SK-N-SH (cell line): ENCODE results near the gene JOSD2. TPM values are rescaled to one million over a fixed set of nuclear protein-coding genes. Genes with fewer than 3 reads are reported as not detected.

Source experiments
- CTCF ChIA-PET: fragments of 300-600, 350-600 bp; formaldehyde crosslinking; extraction: SDS; loops from one replicate; lab custom pipeline; 2021; lab: Yijun Ruan, JAX
- POLR2A ChIA-PET: fragments of 350-600 bp; sonication (Branson Sonifier 250); formaldehyde crosslinking; extraction: SDS; loops from one replicate; lab custom pipeline; 2020; ENCODE audit warnings: antibody characterized with exemption, inconsistent platforms; lab: Yijun Ruan, JAX
- DNase-seq: peaks from one replicate; pipeline ENCODE4 v3.0.0; 2012
- H2AFZ ChIP-seq: fragments of 200-600 bp; sonication (generic); 2 replicates; pipeline ENCODE4 v1.8.1; 2016; ENCODE audit warnings: antibody characterized with exemption, mild to moderate bottlenecking, low read depth
- H3F3A ChIP-seq: fragments of 200-600 bp; sonication (generic); replicated peaks from 2 replicates; pipeline ENCODE3; 2016; ENCODE audit warnings: antibody characterized with exemption, mild to moderate bottlenecking; ENCODE audit not compliant: insufficient read depth
- H3K27ac ChIP-seq, 2 experiments: fragments of 200-500 bp in 1 of 2; fragments of 200-600 bp in 1 of 2; sonication (Bioruptor generic) in 1 of 2; sonication (generic), shearing (Covaris generic) in 1 of 2; 2 replicates each; pipeline versions ENCODE4 v1.5.1 to v1.6.1; 2014 to 2016; ENCODE audit warnings: low read depth in 2 of 2, inconsistent platforms in 1 of 2, low read length in 1 of 2, mild to moderate bottlenecking in 1 of 2, mixed read lengths in 1 of 2
- H3K27me3 ChIP-seq: fragments of 200-600 bp; sonication (generic), shearing (Covaris generic); 2 replicates; pipeline ENCODE4 v1.6.1; 2016; ENCODE audit warnings: mixed run types; ENCODE audit not compliant: insufficient read depth
- H3K36me3 ChIP-seq, 2 experiments: fragments of 200-500 bp in 1 of 2; fragments of 200-600 bp in 1 of 2; sonication (Bioruptor generic) in 1 of 2; sonication (generic) in 1 of 2; replicated peaks in 1 of 2; 2 replicates each; pipeline versions ENCODE3 to v1.5.1; 2014 to 2016; ENCODE audit warnings: low read length in 1 of 2, mild to moderate bottlenecking in 1 of 2; ENCODE audit not compliant: insufficient read depth in 2 of 2, control insufficient read depth in 1 of 2
- H3K4me1 ChIP-seq, 2 experiments: fragments of 200-500 bp in 1 of 2; fragments of 200-600 bp in 1 of 2; sonication (Bioruptor generic) in 1 of 2; sonication (generic), shearing (Covaris generic) in 1 of 2; 2 replicates each; pipeline versions ENCODE4 v1.5.1 to v1.6.1; 2014 to 2016; ENCODE audit warnings: low read depth in 1 of 2, low read length in 1 of 2, mixed run types in 1 of 2; ENCODE audit not compliant: insufficient read depth in 2 of 2, control insufficient read depth in 1 of 2
- H3K4me2 ChIP-seq: fragments of 200-600 bp; sonication (generic), shearing (Covaris generic); 2 replicates; pipeline ENCODE4 v1.6.1; 2017; ENCODE audit warnings: mixed run types
- H3K4me3 ChIP-seq, 2 experiments: fragments of 200-500 bp in 1 of 2; fragments of 200-600 bp in 1 of 2; sonication (Bioruptor generic) in 1 of 2; sonication (generic), shearing (Covaris generic) in 1 of 2; 2 replicates each; pipeline versions ENCODE4 v1.5.1 to v1.8.1; 2014 to 2016; ENCODE audit warnings: low read depth in 2 of 2, inconsistent platforms in 1 of 2, low read length in 1 of 2, mild to moderate bottlenecking in 1 of 2, mixed read lengths in 1 of 2, moderate library complexity in 1 of 2
- H3K79me2 ChIP-seq: fragments of 200-600 bp; sonication (generic); 2 replicates; pipeline ENCODE4 v1.8.1; 2017; ENCODE audit warnings: mild to moderate bottlenecking; ENCODE audit not compliant: insufficient read depth
- H3K9ac ChIP-seq: fragments of 200-600 bp; sonication (generic); 2 replicates; pipeline ENCODE4 v1.6.1; 2017; ENCODE audit warnings: mixed run types
- H3K9me2 ChIP-seq: fragments of 200-600 bp; sonication (generic); 2 replicates; pipeline ENCODE4 v1.6.1; 2017; ENCODE audit warnings: mixed run types
- H3K9me3 ChIP-seq: fragments of 200-600 bp; sonication (generic); 2 replicates; pipeline ENCODE4 v1.6.1; 2017; ENCODE audit warnings: mixed run types, mild to moderate bottlenecking, moderate library complexity
- H4K20me1 ChIP-seq: fragments of 200-600 bp; sonication (generic); 2 replicates; pipeline ENCODE4 v1.6.1; 2017; ENCODE audit warnings: mild to moderate bottlenecking, mixed run types; ENCODE audit not compliant: insufficient read depth
- CTCF ChIP-seq: fragments of 200-600 bp; sonication (generic); IDR thresholded peaks from 2 replicates; pipeline ENCODE4 v1.6.1; 2017; ENCODE audit warnings: antibody characterized with exemption, mild to moderate bottlenecking, moderate library complexity
- EP300 ChIP-seq, 2 experiments: IDR thresholded peaks; 2 replicates each; pipeline versions ENCODE4 v1.4.0 to v1.6.1; 2012; ENCODE audit warnings: borderline replicate concordance in 1 of 2, low read depth in 1 of 2, low read length in 1 of 2
- FOXM1 ChIP-seq: IDR thresholded peaks from 2 replicates; pipeline ENCODE4 v1.4.0; 2012; ENCODE audit warnings: low read depth, mild to moderate bottlenecking
- GATA2 ChIP-seq: sonication (generic); formaldehyde crosslinking; IDR thresholded peaks from 2 replicates; pipeline ENCODE4 v1.5.0; 2020; ENCODE audit warnings: mild to moderate bottlenecking, missing genetic modification reagents
- IRF3 ChIP-seq: fragments of 150-350 bp; IDR thresholded peaks from 2 replicates; pipeline ENCODE4 v1.6.1; 2016; ENCODE audit warnings: mild to moderate bottlenecking, low read depth, low read length
- JUND ChIP-seq: IDR thresholded peaks from 2 replicates; pipeline ENCODE4 v1.4.0; 2012
- MAX ChIP-seq: IDR thresholded peaks from 2 replicates; pipeline ENCODE4 v1.4.0; 2012; ENCODE audit warnings: low read depth
- NFIC ChIP-seq: IDR thresholded peaks from 2 replicates; pipeline ENCODE4 v1.4.0; 2012; ENCODE audit warnings: borderline replicate concordance
- NRF1 ChIP-seq: IDR thresholded peaks from 2 replicates; pipeline ENCODE4 v1.6.1; 2012; ENCODE audit warnings: low read depth, mild to moderate bottlenecking, low read length
- PBX3 ChIP-seq: IDR thresholded peaks from 2 replicates; pipeline ENCODE4; 2012
- POLR2AphosphoS5 ChIP-seq: IDR thresholded peaks from 2 replicates; pipeline ENCODE4 v1.6.1; 2012; ENCODE audit warnings: low read depth, low read length
- YY1 ChIP-seq: IDR thresholded peaks from 2 replicates; pipeline ENCODE4 v1.4.0; 2012; ENCODE audit warnings: low read depth, mild to moderate bottlenecking
- ZBTB33 ChIP-seq: IDR thresholded peaks from 2 replicates; pipeline ENCODE4 v1.4.0; 2012; ENCODE audit warnings: low read depth, borderline replicate concordance
- WGBS: methylation state at CpG from one replicate; pipeline ENCODE4 v1.1.6; 2017; ENCODE audit warnings: low lambda C conversion rate; 5-methylcytosine and 5-hydroxymethylcytosine counted together
- polyA plus RNA-seq, 3 experiments: library from polyadenylated mRNA; depleted of rRNA; stranded (reverse); fragments of >200 nt; gene quantifications; 2 replicates each; pipeline ENCODE4 v1.2.3, GENCODE V29; 2012

JOSD2 gene
- polyA plus RNA-seq, 1 of the 3 experiments (the other 2 are of a cell fraction): 81.2 TPM

GRCh38 chr19:50542943-50543342 is 32.0 kb upstream of the JOSD2 start:
- no peak overlapping the region for H3K9ac ChIP-seq
- H3K27me3 ChIP-seq: no peaks in the 10 kb centered on the region
- DNase-seq: no peak
- H3K9me3 ChIP-seq: no peaks in the 10 kb centered on the region
- H3K4me1 ChIP-seq: peaks cover 0 to 12% of the 10 kb centered on the region in 2 experiments; a peak in 1 of 4 replicates
- H3K4me2 ChIP-seq: no peak overlapping the region
- no peaks in the 10 kb centered on the region for H3K79me2 ChIP-seq
- no peaks in the 10 kb centered on the region for H3F3A ChIP-seq
- TF ChIP-seq POLR2AphosphoS5 (no peak), NRF1 (no peak), YY1 (no peak), JUND (no peak), PBX3 (no peak), MAX (no peak), GATA2 (CRISPR knock-in tag) (no peak), NFIC (no peak), EP300 (IDR thresholded peaks at IDR 0.05; ENCODE audit: borderline replicate concordance in 1 of 2, low read depth in 1 of 2, low read length in 1 of 2) (no peak), CTCF (no peak), ZBTB33 (no peak), IRF3 (no peak), FOXM1 (no peak)
- no peaks in the 10 kb centered on the region for H3K36me3 ChIP-seq
- no peak overlapping the region for H2AFZ ChIP-seq
- H3K4me3 ChIP-seq: no peak overlapping the region
- 67% methylated on average over 3 of the region's 21 CpGs for WGBS
- ChIA-PET CTCF (interaction anchor here (10.5 kb wide), 1 partner anchor 15 kb away, joined by 170 read pairs; no protein-coding TSS in a partner anchor), POLR2A (no interaction called here)
- H4K20me1 ChIP-seq: no peaks in the 10 kb centered on the region
- no peaks in the 10 kb centered on the region for H3K9me2 ChIP-seq
- H3K27ac ChIP-seq: no peak overlapping the region
